ENCODE results near the gene ARSA. TPM values are rescaled to one million over a fixed set of nuclear protein-coding genes. Genes with fewer than 3 reads are reported as not detected.

The ARSA gene
- total and polyA plus RNA-seq, 7 donors = 10.8 to 56.9 (median 24.8) TPM

DNA sequence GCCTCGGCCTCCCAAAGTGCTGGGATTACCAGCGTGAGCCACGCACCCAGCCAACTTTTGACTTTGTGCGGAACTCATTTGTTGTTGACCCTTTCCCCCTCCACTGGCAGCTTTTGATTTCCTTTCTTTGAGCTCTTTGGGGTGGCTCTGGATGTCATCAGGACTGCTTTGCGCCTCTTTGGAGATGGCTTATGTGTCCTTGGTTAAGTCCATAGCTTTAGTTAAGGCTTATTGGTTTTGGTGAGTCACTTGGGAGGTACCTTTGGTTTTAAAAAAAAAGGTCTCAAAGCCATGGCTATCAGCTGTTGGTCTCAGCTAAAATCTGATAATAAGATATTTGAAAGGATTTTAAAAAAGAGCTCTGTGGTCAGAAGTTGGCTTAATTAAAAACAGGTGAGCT is 5.1 kb upstream of the ARSA start:
- Histone ChIP-seq H3K4me3 (no peak overlapping the region), H3K27ac (no peak overlapping the region), H3K27me3 (no peaks in the 10 kb centered on the region), H3K9me3 (no peaks in the 10 kb centered on the region), H3K36me3 (no peaks in the 10 kb centered on the region), H3K4me1 (peaks cover 0 to 8% (median 7%) of the 10 kb centered on the region in 4 donors)
- intact Hi-C loops (cut with DNase I) = no loop called here
- DNase-seq = no peak
- 90 to 94% methylated on average over 5 of the region's 5 CpGs for WGBS, 2 donors
- TF ChIP-seq, protein P1, sequence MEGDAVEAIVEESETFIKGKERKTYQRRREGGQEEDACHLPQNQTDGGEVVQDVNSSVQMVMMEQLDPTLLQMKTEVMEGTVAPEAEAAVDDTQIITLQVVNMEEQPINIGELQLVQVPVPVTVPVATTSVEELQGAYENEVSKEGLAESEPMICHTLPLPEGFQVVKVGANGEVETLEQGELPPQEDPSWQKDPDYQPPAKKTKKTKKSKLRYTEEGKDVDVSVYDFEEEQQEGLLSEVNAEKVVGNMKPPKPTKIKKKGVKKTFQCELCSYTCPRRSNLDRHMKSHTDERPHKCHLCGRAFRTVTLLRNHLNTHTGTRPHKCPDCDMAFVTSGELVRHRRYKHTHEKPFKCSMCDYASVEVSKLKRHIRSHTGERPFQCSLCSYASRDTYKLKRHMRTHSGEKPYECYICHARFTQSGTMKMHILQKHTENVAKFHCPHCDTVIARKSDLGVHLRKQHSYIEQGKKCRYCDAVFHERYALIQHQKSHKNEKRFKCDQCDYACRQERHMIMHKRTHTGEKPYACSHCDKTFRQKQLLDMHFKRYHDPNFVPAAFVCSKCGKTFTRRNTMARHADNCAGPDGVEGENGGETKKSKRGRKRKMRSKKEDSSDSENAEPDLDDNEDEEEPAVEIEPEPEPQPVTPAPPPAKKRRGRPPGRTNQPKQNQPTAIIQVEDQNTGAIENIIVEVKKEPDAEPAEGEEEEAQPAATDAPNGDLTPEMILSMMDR (IDR thresholded peaks at IDR 0.05) = no peak
- TF ChIP-seq EP300 (IDR thresholded peaks at IDR 0.05) = no peak
- no peak for TF ChIP-seq POLR2AphosphoS5 (IDR thresholded peaks at IDR 0.05)

DNA sequence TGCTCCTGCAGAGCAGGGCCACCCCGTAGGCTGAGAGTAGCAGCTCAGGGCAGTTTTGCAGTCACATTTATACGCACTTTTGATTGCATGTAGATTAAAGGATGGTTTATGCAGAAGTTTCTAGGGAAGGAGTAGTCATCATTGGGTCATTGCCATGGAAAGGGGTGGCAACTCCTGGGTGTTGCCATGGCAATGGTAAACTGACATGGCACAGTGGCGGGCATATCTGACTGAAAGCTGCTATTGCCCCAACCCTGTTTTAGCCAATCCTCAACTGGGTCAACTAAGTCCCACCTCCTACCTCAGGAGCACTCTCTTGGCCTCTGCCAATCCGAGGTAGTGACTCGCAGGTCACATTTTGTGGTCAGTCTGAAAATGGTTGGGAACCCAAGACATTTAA is 2.4 kb upstream of the ARSA start:
- Histone ChIP-seq H3K27ac (no peak overlapping the region), H3K4me3 (no peak overlapping the region), H3K9me3 (no peaks in the 10 kb centered on the region), H3K36me3 (no peaks in the 10 kb centered on the region), H3K27me3 (no peaks in the 10 kb centered on the region), H3K4me1 (peaks cover 0 to 20% (median 15%) of the 10 kb centered on the region in 4 donors)
- DNase-seq = no peak
- WGBS, 2 donors = 92 to 95% methylated on average over 5 of the region's 5 CpGs
- intact Hi-C loops (cut with DNase I) = no loop called here
- TF ChIP-seq POLR2A (IDR thresholded peaks at IDR 0.05) (no peak), POLR2AphosphoS5 (IDR thresholded peaks at IDR 0.05) (no peak), EP300 (IDR thresholded peaks at IDR 0.05) (no peak)
- TF ChIP-seq, protein P1 (IDR thresholded peaks at IDR 0.05) = no peak

- intact Hi-C loops (cut with DNase I) = loop anchor here (5.0 kb wide), 4 partner anchors 46 to 386 kb away; partner anchors contain the start of genes CHKB and SCO2
- peaks cover 0 to 20% (median 15%) of the 10 kb centered on the region in 4 donors for H3K4me1 ChIP-seq
- peak; percentile 63 for DNase-seq
- no peaks in the 10 kb centered on the region for H3K27me3 ChIP-seq
- peak overlapping the region; percentile 57 to 81 (median 76) for H3K4me3 ChIP-seq
- no peaks in the 10 kb centered on the region for H3K36me3 ChIP-seq
- no peaks in the 10 kb centered on the region for H3K9me3 ChIP-seq
- WGBS, 2 donors = 17 to 24% methylated on average over 16 of the region's 16 CpGs
- no peak for TF ChIP-seq EP300 (IDR thresholded peaks at IDR 0.05)
- H3K27ac ChIP-seq = peak overlapping the region; percentile 76 to 84 (median 82)
Measured at GRCh38 chr22:50628543-50629134, 687 bp upstream of the ARSA start.

DNA sequence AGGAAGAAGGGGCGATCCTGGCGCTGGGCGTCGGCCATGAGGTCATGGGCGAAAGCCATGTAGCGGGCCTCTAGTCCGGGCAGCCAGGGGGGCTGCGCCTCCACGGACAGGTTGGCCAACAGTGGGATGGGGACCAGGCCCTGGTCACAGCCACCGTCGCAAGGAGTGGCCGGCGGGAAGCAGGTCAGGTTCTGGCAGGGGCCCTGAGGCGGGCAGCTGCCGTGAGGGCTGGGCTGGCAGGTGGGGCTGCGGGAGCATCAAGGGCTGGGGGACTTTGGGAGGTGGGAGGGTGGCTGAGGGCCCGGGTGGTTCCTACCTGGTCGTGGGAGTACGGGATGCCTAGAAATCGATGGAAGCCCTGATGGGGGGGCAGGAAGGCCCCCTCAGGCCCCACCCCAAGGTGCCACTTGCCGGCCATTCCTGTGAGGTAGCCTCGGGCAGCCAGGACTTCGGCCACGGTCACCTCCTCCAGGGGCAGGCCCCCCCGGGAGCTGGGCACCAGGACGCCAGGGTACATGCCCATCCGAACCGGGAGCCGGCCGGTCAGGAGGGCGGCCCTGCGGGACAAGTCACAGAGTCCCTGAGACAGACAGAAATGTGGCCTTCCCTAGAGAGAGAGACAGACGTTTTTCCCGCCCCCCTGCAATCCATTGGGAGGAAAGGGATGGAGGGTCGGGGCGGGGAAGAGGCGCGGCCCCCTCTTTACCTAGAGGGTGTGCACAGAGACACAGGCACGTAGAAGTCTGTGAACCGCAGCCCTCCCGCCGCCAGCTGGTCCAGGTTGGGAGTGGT is 906 bp downstream of the ARSA start:
- Histone ChIP-seq H3K36me3 (no peaks in the 10 kb centered on the region), H3K4me1 (peaks cover 0 to 20% (median 15%) of the 10 kb centered on the region in 4 donors), H3K9me3 (no peaks in the 10 kb centered on the region), H3K4me3 (peak overlapping the region; percentile 57 to 81 (median 76)), H3K27ac (peak overlapping the region; percentile 76 to 84 (median 82)), H3K27me3 (no peaks in the 10 kb centered on the region)
- peak; percentile 70 for DNase-seq
- WGBS, 2 donors = 60 to 83% methylated on average over 42 of the region's 42 CpGs
- intact Hi-C loops (cut with DNase I) = loop anchor here (5.0 kb wide), 4 partner anchors 45 to 385 kb away; partner anchors contain the start of genes CHKB and SCO2
- no peak for TF ChIP-seq POLR2A (IDR thresholded peaks at IDR 0.05)
- TF ChIP-seq, protein P1 (IDR thresholded peaks at IDR 0.05) = no peak
- no peak for TF ChIP-seq EP300 (IDR thresholded peaks at IDR 0.05)
- TF ChIP-seq POLR2AphosphoS5 (IDR thresholded peaks at IDR 0.05) = no peak

GRCh38 chr22:50626314-50626849 is 1.6 kb downstream of the ARSA start:
- no peak overlapping the region for H3K27ac ChIP-seq
- 90 to 91% methylated on average over 12 of the region's 12 CpGs for WGBS, 2 donors
- peaks cover 0 to 3% (median 0%) of the 10 kb centered on the region in 3 donors for H3K27me3 ChIP-seq
- H3K9me3 ChIP-seq = no peaks in the 10 kb centered on the region
- H3K4me3 ChIP-seq = no peak overlapping the region
- DNase-seq = peak; percentile 59
- no peak for TF ChIP-seq POLR2AphosphoS5 (IDR thresholded peaks at IDR 0.05)
- no peak for TF ChIP-seq POLR2A (IDR thresholded peaks at IDR 0.05)
- TF ChIP-seq, protein P1 (IDR thresholded peaks at IDR 0.05) = no peak
- peaks cover 0 to 20% (median 15%) of the 10 kb centered on the region in 4 donors for H3K4me1 ChIP-seq
- H3K36me3 ChIP-seq = no peaks in the 10 kb centered on the region
- intact Hi-C loops (cut with DNase I) = loop anchor here (5.0 kb wide), 4 partner anchors 44 to 384 kb away; partner anchors contain the start of genes CHKB and SCO2

Data from sigmoid colon (tissue), 7 donors.